Measurements from ENCODE around the gene MPRIP.
"Not testable (repeated sequence)": the region's sequence is repeated elsewhere in the genome, so short reads cannot be mapped to it uniquely, and the experiment has no call there.

The MPRIP gene

GRCh38 chr17:17156511-17156910, 114.3 kb downstream of the MPRIP start:
- Mint-ChIP-seq H3K36me3 (peaks cover 8% of the 10 kb centered on the region), H3K27me3 (no peaks in the 10 kb centered on the region), H3K27ac (no peak overlapping the region), H3K4me1 (ENCODE audit: low read depth) (peaks cover 32% of the 10 kb centered on the region), H3K9me3 (ENCODE audit: low read depth) (no peaks in the 10 kb centered on the region), H3K4me3 (no peak overlapping the region)

DNA sequence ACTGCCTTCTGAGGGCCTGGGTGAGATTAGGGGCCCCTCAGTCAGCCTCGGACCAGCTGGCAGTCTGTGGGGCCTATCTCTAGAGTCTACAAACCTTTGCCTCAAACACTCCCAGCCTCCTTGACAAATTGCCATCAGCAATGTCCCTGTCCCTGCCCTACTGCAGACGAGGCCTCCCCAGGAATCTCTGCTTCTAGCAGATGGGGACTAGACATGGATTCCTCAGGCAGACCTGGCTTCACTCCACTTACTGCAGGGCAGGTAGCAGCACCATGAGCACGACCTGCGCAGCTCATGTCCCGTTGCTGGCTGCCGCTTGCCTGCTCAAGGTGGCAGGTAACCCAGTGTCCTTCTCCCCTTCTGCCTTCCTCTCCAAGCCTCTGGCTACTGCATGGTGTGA, 114.8 kb downstream of the MPRIP start:
- Mint-ChIP-seq H3K27ac (no peak overlapping the region), H3K4me3 (no peak overlapping the region), H3K36me3 (peaks cover 8% of the 10 kb centered on the region), H3K9me3 (ENCODE audit: low read depth) (no peaks in the 10 kb centered on the region), H3K27me3 (no peaks in the 10 kb centered on the region), H3K4me1 (ENCODE audit: low read depth) (peaks cover 29% of the 10 kb centered on the region)

DNA sequence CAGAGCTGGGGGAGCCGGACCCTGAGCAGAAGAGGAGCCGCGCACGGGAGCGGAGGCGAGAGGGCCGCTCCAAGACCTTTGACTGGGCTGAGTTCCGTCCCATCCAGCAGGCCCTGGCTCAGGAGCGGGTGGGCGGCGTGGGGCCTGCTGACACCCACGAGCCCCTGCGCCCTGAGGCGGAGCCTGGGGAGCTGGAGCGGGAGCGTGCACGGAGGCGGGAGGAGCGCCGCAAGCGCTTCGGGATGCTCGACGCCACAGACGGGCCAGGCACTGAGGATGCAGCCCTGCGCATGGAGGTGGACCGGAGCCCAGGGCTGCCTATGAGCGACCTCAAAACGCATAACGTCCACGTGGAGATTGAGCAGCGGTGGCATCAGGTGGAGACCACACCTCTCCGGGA, 116.2 kb downstream of the MPRIP start:
- not testable (repeated sequence) for H3K4me3 Mint-ChIP-seq; H3K27me3 Mint-ChIP-seq; H3K27ac Mint-ChIP-seq; H3K9me3 Mint-ChIP-seq (ENCODE audit: low read depth); H3K36me3 Mint-ChIP-seq
- H3K4me1 Mint-ChIP-seq (ENCODE audit: low read depth): peaks cover 18% of the 10 kb centered on the region

DNA sequence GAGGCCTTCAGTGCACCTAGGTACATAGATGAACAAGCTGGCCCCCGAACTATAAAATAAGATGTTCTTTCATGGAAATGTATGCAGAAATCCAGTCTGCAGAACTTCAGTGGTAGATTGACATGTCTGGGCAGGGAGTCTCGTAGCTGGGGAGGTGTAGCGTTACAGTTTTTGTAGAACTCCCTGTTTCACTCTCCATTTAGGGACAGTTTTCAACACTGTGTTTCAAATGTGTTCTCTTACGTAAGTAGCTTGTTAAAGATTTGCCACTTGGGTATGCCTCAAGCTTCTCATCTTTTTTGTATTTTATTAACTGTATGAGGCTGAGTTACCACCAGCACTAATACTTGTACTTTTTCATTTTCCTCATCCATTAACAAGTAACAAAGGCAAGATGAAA, 117.3 kb downstream of the MPRIP start:
- Mint-ChIP-seq H3K27me3 (no peaks in the 10 kb centered on the region), H3K27ac (no peak overlapping the region), H3K4me3 (no peak overlapping the region), H3K4me1 (ENCODE audit: low read depth) (peaks cover 9% of the 10 kb centered on the region), H3K36me3 (peaks cover 3% of the 10 kb centered on the region), H3K9me3 (ENCODE audit: low read depth) (no peaks in the 10 kb centered on the region)

- Mint-ChIP-seq H3K9me3 (ENCODE audit: low read depth) (no peaks in the 10 kb centered on the region), H3K27ac (no peak overlapping the region), H3K27me3 (no peaks in the 10 kb centered on the region), H3K36me3 (peaks cover 6% of the 10 kb centered on the region), H3K4me3 (no peak overlapping the region), H3K4me1 (ENCODE audit: low read depth) (no peaks in the 10 kb centered on the region)
Measured at GRCh38 chr17:17161121-17161520, 118.9 kb downstream of the MPRIP start.

DNA sequence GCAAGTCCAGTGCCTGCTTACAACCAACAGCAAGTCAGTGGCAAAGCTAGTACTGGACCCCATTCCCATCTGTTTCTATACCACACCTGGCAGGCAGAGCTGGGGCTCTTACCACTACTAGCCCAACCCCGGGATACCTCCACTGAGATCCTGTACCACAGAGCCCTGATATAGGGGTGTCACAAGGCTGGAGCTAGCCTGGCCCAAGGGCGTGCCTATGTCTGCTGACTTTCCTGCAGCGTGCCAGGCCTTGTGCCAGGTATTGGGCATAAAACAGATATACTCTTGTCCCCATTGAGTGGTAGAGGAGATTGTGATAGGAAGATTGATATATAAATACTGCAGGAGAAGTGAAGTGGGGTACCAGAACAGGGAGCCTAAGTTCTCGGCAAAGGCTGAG, 119.5 kb downstream of the MPRIP start:
- Mint-ChIP-seq H3K36me3 (peaks cover 6% of the 10 kb centered on the region), H3K4me3 (no peak overlapping the region), H3K27ac (no peak overlapping the region), H3K27me3 (no peaks in the 10 kb centered on the region), H3K4me1 (ENCODE audit: low read depth) (no peaks in the 10 kb centered on the region), H3K9me3 (ENCODE audit: low read depth) (no peaks in the 10 kb centered on the region)

DNA sequence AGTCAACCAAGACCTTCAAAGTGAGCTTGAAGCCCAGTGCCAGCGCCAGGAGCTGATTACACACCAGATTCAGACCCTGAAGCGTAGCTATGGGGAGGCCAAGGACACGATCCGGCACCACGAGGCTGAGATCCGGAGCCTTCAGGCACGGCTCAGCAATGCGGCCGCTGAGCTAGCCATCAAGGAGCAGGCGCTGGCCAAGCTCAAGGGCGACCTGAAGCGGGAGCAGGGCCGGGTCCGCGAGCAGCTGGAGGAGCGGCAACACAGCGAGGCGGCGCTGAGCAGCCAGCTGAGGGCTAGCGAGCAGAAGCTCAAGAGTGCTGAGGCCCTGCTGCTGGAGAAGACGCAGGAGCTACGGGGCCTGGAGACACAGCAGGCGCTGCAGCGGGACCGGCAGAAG, 121.9 kb downstream of the MPRIP start:
- Mint-ChIP-seq H3K36me3 (peaks cover 10% of the 10 kb centered on the region), H3K9me3 (ENCODE audit: low read depth) (no peaks in the 10 kb centered on the region), H3K4me1 (ENCODE audit: low read depth) (peaks cover 2% of the 10 kb centered on the region), H3K4me3 (no peak overlapping the region), H3K27me3 (no peaks in the 10 kb centered on the region), H3K27ac (no peak overlapping the region)

DNA sequence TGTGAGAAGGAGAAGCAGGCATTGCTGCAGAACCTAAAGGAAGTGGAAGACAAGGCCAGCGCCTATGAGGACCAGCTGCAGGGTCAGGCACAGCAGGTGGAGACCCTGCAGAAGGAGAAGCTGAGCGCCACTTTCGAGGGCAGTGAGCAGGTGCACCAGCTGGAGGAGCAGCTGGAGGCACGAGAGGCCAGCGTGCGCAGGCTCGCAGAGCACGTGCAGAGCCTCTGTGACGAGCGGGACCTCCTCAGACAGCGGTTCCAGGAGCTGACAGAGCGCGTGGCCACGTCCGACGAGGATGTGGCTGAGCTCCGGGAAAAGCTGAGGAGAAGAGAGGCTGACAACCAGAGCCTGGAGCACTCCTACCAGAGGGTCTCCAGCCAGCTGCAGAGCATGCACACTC, 122.4 kb downstream of the MPRIP start:
- Mint-ChIP-seq H3K4me3 (no peak overlapping the region), H3K27ac (no peak overlapping the region), H3K9me3 (ENCODE audit: low read depth) (no peaks in the 10 kb centered on the region), H3K27me3 (no peaks in the 10 kb centered on the region), H3K4me1 (ENCODE audit: low read depth) (peaks cover 2% of the 10 kb centered on the region), H3K36me3 (peaks cover 10% of the 10 kb centered on the region)

- H3K4me3 Mint-ChIP-seq: no peak overlapping the region
- H3K4me1 Mint-ChIP-seq (ENCODE audit: low read depth): peaks cover 2% of the 10 kb centered on the region
- no peak overlapping the region for H3K27ac Mint-ChIP-seq
- H3K36me3 Mint-ChIP-seq: peaks cover 10% of the 10 kb centered on the region
- no peaks in the 10 kb centered on the region for H3K27me3 Mint-ChIP-seq
- H3K9me3 Mint-ChIP-seq (ENCODE audit: low read depth): no peaks in the 10 kb centered on the region
Measured at GRCh38 chr17:17165666-17166308, 123.5 kb downstream of the MPRIP start.

GRCh38 chr17:17166446-17166845, 124.2 kb downstream of the MPRIP start:
- peaks cover 10% of the 10 kb centered on the region for H3K36me3 Mint-ChIP-seq
- H3K4me1 Mint-ChIP-seq (ENCODE audit: low read depth): peaks cover 6% of the 10 kb centered on the region
- H3K27me3 Mint-ChIP-seq: no peaks in the 10 kb centered on the region
- no peak overlapping the region for H3K27ac Mint-ChIP-seq
- no peak overlapping the region for H3K4me3 Mint-ChIP-seq
- H3K9me3 Mint-ChIP-seq (ENCODE audit: low read depth): no peaks in the 10 kb centered on the region

- Mint-ChIP-seq H3K4me1 (ENCODE audit: low read depth) (peaks cover 10% of the 10 kb centered on the region), H3K9me3 (ENCODE audit: low read depth) (no peaks in the 10 kb centered on the region), H3K4me3 (no peak overlapping the region), H3K27me3 (no peaks in the 10 kb centered on the region), H3K27ac (no peak overlapping the region), H3K36me3 (peaks cover 10% of the 10 kb centered on the region)
Measured at GRCh38 chr17:17167356-17167755, 125.1 kb downstream of the MPRIP start.

DNA sequence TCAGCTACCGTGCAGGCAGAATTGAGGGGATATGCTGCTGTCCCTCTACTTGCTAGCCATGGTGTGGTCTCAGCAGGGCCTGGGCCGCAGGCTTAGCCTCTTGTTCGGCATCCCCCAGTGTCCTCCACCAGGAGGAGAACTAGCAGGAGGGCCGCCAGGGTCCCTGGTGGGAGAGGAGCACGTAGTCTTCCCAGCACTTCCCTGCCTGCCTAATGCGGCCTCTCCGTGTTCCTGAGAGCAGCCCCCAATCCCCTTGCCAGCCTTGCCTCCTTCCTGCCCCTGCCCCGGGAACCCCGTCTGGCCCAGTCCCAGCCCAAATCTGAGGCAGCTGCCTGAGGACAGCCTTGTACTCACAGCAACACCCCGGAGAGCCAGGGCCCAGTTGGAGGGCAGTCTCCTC, 125.7 kb downstream of the MPRIP start:
- Mint-ChIP-seq H3K36me3 (peaks cover 10% of the 10 kb centered on the region), H3K9me3 (ENCODE audit: low read depth) (no peaks in the 10 kb centered on the region), H3K4me3 (no peak overlapping the region), H3K27ac (no peak overlapping the region), H3K4me1 (ENCODE audit: low read depth) (peaks cover 12% of the 10 kb centered on the region), H3K27me3 (no peaks in the 10 kb centered on the region)

DNA sequence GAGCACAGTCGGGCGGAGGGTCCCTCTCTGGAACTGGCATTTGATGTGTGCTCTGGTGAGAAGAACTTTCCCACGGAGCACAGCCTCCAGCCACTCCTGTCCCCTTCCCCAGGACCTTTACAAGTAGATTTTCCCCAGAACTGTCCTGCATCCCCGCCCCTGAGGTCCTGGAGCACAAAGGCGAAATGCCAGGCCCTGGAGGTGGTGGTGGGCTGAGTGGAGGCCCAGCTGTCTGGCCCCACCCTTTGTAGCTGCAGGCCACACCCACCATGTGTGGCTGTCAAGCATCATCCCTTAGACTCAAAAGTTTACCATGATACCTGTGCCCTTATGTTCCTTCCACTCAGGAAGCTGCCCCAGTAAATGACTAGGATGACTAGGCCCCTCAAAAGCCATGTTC, 126.1 kb downstream of the MPRIP start:
- no peaks in the 10 kb centered on the region for H3K27me3 Mint-ChIP-seq
- H3K36me3 Mint-ChIP-seq: peaks cover 10% of the 10 kb centered on the region

GRCh38 chr17:17169396-17169795, 127.1 kb downstream of the MPRIP start:
- Mint-ChIP-seq H3K4me3 (no peak overlapping the region), H3K27ac (no peak overlapping the region), H3K27me3 (no peaks in the 10 kb centered on the region), H3K4me1 (ENCODE audit: low read depth) (peaks cover 12% of the 10 kb centered on the region), H3K9me3 (ENCODE audit: low read depth) (no peaks in the 10 kb centered on the region), H3K36me3 (peaks cover 10% of the 10 kb centered on the region)

More for the DNA sequence above, 126.1 kb downstream of the MPRIP start:
- H3K27ac Mint-ChIP-seq: no peak overlapping the region
- no peaks in the 10 kb centered on the region for H3K9me3 Mint-ChIP-seq (ENCODE audit: low read depth)
- H3K4me1 Mint-ChIP-seq (ENCODE audit: low read depth): peaks cover 12% of the 10 kb centered on the region
- H3K4me3 Mint-ChIP-seq: no peak overlapping the region

- H3K27me3 Mint-ChIP-seq: no peaks in the 10 kb centered on the region
- H3K4me3 Mint-ChIP-seq: no peak overlapping the region
- peaks cover 15% of the 10 kb centered on the region for H3K4me1 Mint-ChIP-seq (ENCODE audit: low read depth)
- peaks cover 3% of the 10 kb centered on the region for H3K36me3 Mint-ChIP-seq
- no peak overlapping the region for H3K27ac Mint-ChIP-seq
- no peaks in the 10 kb centered on the region for H3K9me3 Mint-ChIP-seq (ENCODE audit: low read depth)
Measured at GRCh38 chr17:17170346-17170985, 128.2 kb downstream of the MPRIP start.

GRCh38 chr17:17171186-17171585, 128.9 kb downstream of the MPRIP start:
- Mint-ChIP-seq H3K9me3 (ENCODE audit: low read depth) (no peaks in the 10 kb centered on the region), H3K4me3 (no peak overlapping the region), H3K27ac (no peak overlapping the region), H3K36me3 (peaks cover 3% of the 10 kb centered on the region), H3K27me3 (no peaks in the 10 kb centered on the region), H3K4me1 (ENCODE audit: low read depth) (peaks cover 22% of the 10 kb centered on the region)

Measured in activated naive CD8-positive, alpha-beta T cell (primary cell).